ENCODE measurements around the gene DDRGK1.

GRCh38 chr20:3208786-3209256, 4.3 kb upstream of the DDRGK1 start:
- TF ChIP-seq CTCF (IDR thresholded peaks at IDR 0.05): no peak
- TF ChIP-seq POLR2A (IDR thresholded peaks at IDR 0.05): no peak
- TF ChIP-seq POLR2AphosphoS5 (IDR thresholded peaks at IDR 0.05): no peak
- TF ChIP-seq EP300 (IDR thresholded peaks at IDR 0.05): no peak
